ENCODE data around the gene GRIK3.

GRIK3 gene

DNA sequence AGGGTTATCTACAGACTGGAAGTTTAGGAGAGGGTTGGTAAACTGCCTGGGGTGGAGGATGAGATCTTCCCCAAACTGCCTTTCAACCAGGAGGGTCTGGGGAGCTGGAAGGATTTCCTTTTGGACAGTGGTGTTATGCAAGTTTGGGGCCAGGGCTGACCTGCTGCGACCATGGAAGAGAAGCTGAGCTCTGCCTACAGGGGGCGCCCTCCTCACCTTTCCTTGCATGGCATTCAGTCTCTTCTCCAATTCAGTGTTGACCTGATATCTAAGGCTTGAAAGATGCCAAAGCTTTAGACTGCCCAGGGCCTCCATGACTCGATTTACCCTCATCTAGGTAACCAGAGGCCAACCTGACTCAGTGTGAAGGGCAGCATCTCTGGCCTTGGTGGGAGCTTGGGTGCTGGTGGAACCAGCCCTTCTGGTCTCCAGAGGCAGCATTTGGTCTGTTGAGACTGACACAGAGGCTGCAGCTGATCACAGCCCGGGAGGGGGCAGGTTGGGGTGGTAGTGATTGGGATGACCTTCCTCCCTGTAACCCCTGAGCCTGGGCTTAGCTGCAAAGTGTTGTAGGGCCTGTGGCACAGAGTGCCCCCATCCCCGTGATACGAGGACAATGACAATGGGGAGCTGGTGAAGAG, 170.0 kb downstream of the GRIK3 start:
- no peak overlapping the region for H4K8ac ChIP-seq (ENCODE audit: low read length)
- no peak overlapping the region for H2BK12ac ChIP-seq (ENCODE audit: low read length in 2 of 2)
- H2AK5ac ChIP-seq (ENCODE audit: low read length, severe bottlenecking) = no peak overlapping the region
- no peaks in the 10 kb centered on the region for H3K4me1 ChIP-seq (ENCODE audit: control insufficient read depth, insufficient read depth, low read depth, low read length)
- H3K27me3 ChIP-seq (ENCODE audit: control insufficient read depth in 1 of 2, insufficient read depth in 1 of 2, low read length in 2 of 2) = peaks cover 0 to 7% of the 10 kb centered on the region in 2 experiments
- no peak overlapping the region for H3K18ac ChIP-seq (ENCODE audit: low read depth in 1 of 2, low read length in 2 of 2)
- no peaks in the 10 kb centered on the region for H3K36me3 ChIP-seq (ENCODE audit: control insufficient read depth in 1 of 2, insufficient read depth in 2 of 2, low read depth in 1 of 2, low read length in 2 of 2)
- no peak overlapping the region for H3K27ac ChIP-seq (ENCODE audit: low read length, poor library complexity, severe bottlenecking)
- no peak overlapping the region for H2AFZ ChIP-seq (ENCODE audit: low read depth, low read length)
- DNase-seq = no peak
- H3K9me3 ChIP-seq (ENCODE audit: control insufficient read depth, low read length) = no peaks in the 10 kb centered on the region
- no peak overlapping the region for H3K4ac ChIP-seq (ENCODE audit: low read depth in 1 of 2, low read length in 2 of 2)
- H2BK5ac ChIP-seq (ENCODE audit: low read depth, low read length, poor library complexity, severe bottlenecking) = no peak overlapping the region
- H4K91ac ChIP-seq (ENCODE audit: low read length) = no peak overlapping the region
- H3K9ac ChIP-seq (ENCODE audit: low read length) = no peak overlapping the region
- no peak overlapping the region for H3K4me3 ChIP-seq (ENCODE audit: insufficient read depth in 1 of 2, low read depth in 1 of 2, low read length in 2 of 2)
- H3K4me2 ChIP-seq (ENCODE audit: low read length, poor library complexity, severe bottlenecking) = no peak overlapping the region
- H2BK15ac ChIP-seq (ENCODE audit: low read depth, poor library complexity, severe bottlenecking) = no peak overlapping the region
- H3K79me1 ChIP-seq (replicated peaks; ENCODE audit: low read length, poor library complexity, severe bottlenecking) = no peaks in the 10 kb centered on the region
- H3K23ac ChIP-seq (ENCODE audit: low read length in 2 of 2) = no peak overlapping the region
- 35% methylated on average over 6 of the region's 6 CpGs for WGBS
- no peak overlapping the region for H3K14ac ChIP-seq (ENCODE audit: low read length in 2 of 2)
- no peak overlapping the region for H2BK120ac ChIP-seq (ENCODE audit: low read depth, low read length)

- no peak overlapping the region for H3K4me2 ChIP-seq (ENCODE audit: low read length, poor library complexity, severe bottlenecking)
- no peak overlapping the region for H2AK5ac ChIP-seq (ENCODE audit: low read length, severe bottlenecking)
- no peak overlapping the region for H3K23ac ChIP-seq (ENCODE audit: low read length in 2 of 2)
- peaks cover 0 to 11% of the 10 kb centered on the region in 2 experiments for H3K27me3 ChIP-seq (ENCODE audit: control insufficient read depth in 1 of 2, insufficient read depth in 1 of 2, low read length in 2 of 2)
- H2BK120ac ChIP-seq (ENCODE audit: low read depth, low read length) = no peak overlapping the region
- H2BK5ac ChIP-seq (ENCODE audit: low read depth, low read length, poor library complexity, severe bottlenecking) = no peak overlapping the region
- no peak overlapping the region for H4K91ac ChIP-seq (ENCODE audit: low read length)
- H4K8ac ChIP-seq (ENCODE audit: low read length) = no peak overlapping the region
- no peak overlapping the region for H3K4ac ChIP-seq (ENCODE audit: low read depth in 1 of 2, low read length in 2 of 2)
- no peak overlapping the region for H2BK15ac ChIP-seq (ENCODE audit: low read depth, poor library complexity, severe bottlenecking)
- DNase-seq = no peak
- no peaks in the 10 kb centered on the region for H3K79me1 ChIP-seq (replicated peaks; ENCODE audit: low read length, poor library complexity, severe bottlenecking)
- 67% methylated on average over 5 of the region's 5 CpGs for WGBS
- no peak overlapping the region for H3K14ac ChIP-seq (ENCODE audit: low read length in 2 of 2)
- H3K36me3 ChIP-seq (ENCODE audit: control insufficient read depth in 1 of 2, insufficient read depth in 2 of 2, low read depth in 1 of 2, low read length in 2 of 2) = no peaks in the 10 kb centered on the region
- no peaks in the 10 kb centered on the region for H3K4me1 ChIP-seq (ENCODE audit: control insufficient read depth, insufficient read depth, low read depth, low read length)
- no peak overlapping the region for H2BK12ac ChIP-seq (ENCODE audit: low read length in 2 of 2)
- H3K18ac ChIP-seq (ENCODE audit: low read depth in 1 of 2, low read length in 2 of 2) = no peak overlapping the region
- no peak overlapping the region for H2AFZ ChIP-seq (ENCODE audit: low read depth, low read length)
- H3K4me3 ChIP-seq (ENCODE audit: insufficient read depth in 1 of 2, low read depth in 1 of 2, low read length in 2 of 2) = no peak overlapping the region
- H3K9ac ChIP-seq (ENCODE audit: low read length) = no peak overlapping the region
- H3K9me3 ChIP-seq (ENCODE audit: control insufficient read depth, low read length) = no peaks in the 10 kb centered on the region
- H3K27ac ChIP-seq (ENCODE audit: low read length, poor library complexity, severe bottlenecking) = no peak overlapping the region
These were observed 170.8 kb downstream of the GRIK3 start for GRCh38 chr1:36863500-36863899.

DNA sequence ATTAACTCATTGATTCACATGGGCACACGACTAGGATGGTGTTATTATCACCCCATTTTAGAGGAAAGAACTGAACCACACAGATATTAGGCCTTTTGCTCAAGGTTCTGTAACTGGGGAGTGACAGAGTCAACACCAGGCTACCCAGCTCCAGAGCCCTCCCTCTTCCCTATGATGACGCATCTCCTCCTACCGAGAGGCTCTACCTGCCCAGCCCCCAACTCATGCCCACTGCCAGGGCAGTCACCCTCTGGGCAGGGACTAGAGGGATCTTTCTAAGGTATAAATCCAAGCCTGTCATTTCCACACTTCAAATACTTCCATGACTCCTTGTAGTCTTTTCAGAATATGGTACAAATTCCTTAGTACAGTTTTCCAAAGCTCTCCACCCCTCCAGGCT, 171.3 kb downstream of the GRIK3 start:
- 62% methylated on average over 3 of the region's 3 CpGs for WGBS

DNA sequence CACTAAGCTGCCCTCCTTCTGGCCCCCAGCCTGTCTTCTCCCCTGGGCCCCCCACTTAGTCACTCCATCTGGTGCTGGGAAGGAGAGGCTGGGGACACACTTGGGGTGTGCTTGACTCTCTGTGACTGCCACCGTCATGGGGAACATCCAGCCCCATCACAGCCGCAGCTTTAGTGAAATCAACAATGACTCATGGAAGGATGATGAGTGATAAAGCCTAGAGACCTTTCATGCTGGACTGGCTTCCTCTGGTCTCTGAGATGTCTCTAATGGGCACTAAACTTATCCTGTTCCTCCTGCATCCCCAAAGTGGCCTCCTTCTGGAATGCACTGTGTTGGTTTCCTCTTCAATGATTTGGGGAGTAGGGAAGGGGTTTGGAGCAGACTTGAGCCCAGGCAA, 172.9 kb downstream of the GRIK3 start:
- H2BK15ac ChIP-seq (ENCODE audit: low read depth, poor library complexity, severe bottlenecking) = no peak overlapping the region
- no peak overlapping the region for H3K4ac ChIP-seq (ENCODE audit: low read depth in 1 of 2, low read length in 2 of 2)
- H3K23ac ChIP-seq (ENCODE audit: low read length in 2 of 2) = no peak overlapping the region
- H2BK120ac ChIP-seq (ENCODE audit: low read depth, low read length) = no peak overlapping the region
- H2BK5ac ChIP-seq (ENCODE audit: low read depth, low read length, poor library complexity, severe bottlenecking) = no peak overlapping the region
- no peak overlapping the region for H4K91ac ChIP-seq (ENCODE audit: low read length)
- H3K79me1 ChIP-seq (replicated peaks; ENCODE audit: low read length, poor library complexity, severe bottlenecking) = no peaks in the 10 kb centered on the region
- H3K18ac ChIP-seq (ENCODE audit: low read depth in 1 of 2, low read length in 2 of 2) = no peak overlapping the region
- peaks cover 0 to 25% of the 10 kb centered on the region in 2 experiments for H3K27me3 ChIP-seq (ENCODE audit: control insufficient read depth in 1 of 2, insufficient read depth in 1 of 2, low read length in 2 of 2)
- DNase-seq = no peak
- H3K27ac ChIP-seq (ENCODE audit: low read length, poor library complexity, severe bottlenecking) = no peak overlapping the region
- no peak overlapping the region for H2BK12ac ChIP-seq (ENCODE audit: low read length in 2 of 2)
- H3K4me3 ChIP-seq (ENCODE audit: insufficient read depth in 1 of 2, low read depth in 1 of 2, low read length in 2 of 2) = no peak overlapping the region
- H3K4me1 ChIP-seq (ENCODE audit: control insufficient read depth, insufficient read depth, low read depth, low read length) = no peaks in the 10 kb centered on the region
- WGBS = 63% methylated on average over 1 of the region's 2 CpGs
- H4K8ac ChIP-seq (ENCODE audit: low read length) = no peak overlapping the region
- no peak overlapping the region for H2AK5ac ChIP-seq (ENCODE audit: low read length, severe bottlenecking)
- no peak overlapping the region for H2AFZ ChIP-seq (ENCODE audit: low read depth, low read length)
- H3K4me2 ChIP-seq (ENCODE audit: low read length, poor library complexity, severe bottlenecking) = no peak overlapping the region
- no peak overlapping the region for H3K14ac ChIP-seq (ENCODE audit: low read length in 2 of 2)
- no peak overlapping the region for H3K9ac ChIP-seq (ENCODE audit: low read length)
- no peaks in the 10 kb centered on the region for H3K9me3 ChIP-seq (ENCODE audit: control insufficient read depth, low read length)
- H3K36me3 ChIP-seq (ENCODE audit: control insufficient read depth in 1 of 2, insufficient read depth in 2 of 2, low read depth in 1 of 2, low read length in 2 of 2) = no peaks in the 10 kb centered on the region

More for the DNA sequence above, 171.3 kb downstream of the GRIK3 start:
- no peak for DNase-seq
- Histone ChIP-seq H3K14ac (ENCODE audit: low read length in 2 of 2) (no peak overlapping the region), H3K18ac (ENCODE audit: low read depth in 1 of 2, low read length in 2 of 2) (no peak overlapping the region), H3K4me2 (ENCODE audit: low read length, poor library complexity, severe bottlenecking) (no peak overlapping the region), H2BK15ac (ENCODE audit: low read depth, poor library complexity, severe bottlenecking) (no peak overlapping the region), H3K27ac (ENCODE audit: low read length, poor library complexity, severe bottlenecking) (no peak overlapping the region), H3K9ac (ENCODE audit: low read length) (no peak overlapping the region), H3K27me3 (ENCODE audit: control insufficient read depth in 1 of 2, insufficient read depth in 1 of 2, low read length in 2 of 2) (peaks cover 0 to 13% of the 10 kb centered on the region in 2 experiments), H3K4me3 (ENCODE audit: insufficient read depth in 1 of 2, low read depth in 1 of 2, low read length in 2 of 2) (no peak overlapping the region), H2BK5ac (ENCODE audit: low read depth, low read length, poor library complexity, severe bottlenecking) (no peak overlapping the region), H4K91ac (ENCODE audit: low read length) (no peak overlapping the region), H3K9me3 (ENCODE audit: control insufficient read depth, low read length) (no peaks in the 10 kb centered on the region), H3K79me1 (replicated peaks; ENCODE audit: low read length, poor library complexity, severe bottlenecking) (no peaks in the 10 kb centered on the region), H3K36me3 (ENCODE audit: control insufficient read depth in 1 of 2, insufficient read depth in 2 of 2, low read depth in 1 of 2, low read length in 2 of 2) (no peaks in the 10 kb centered on the region), H2AK5ac (ENCODE audit: low read length, severe bottlenecking) (no peak overlapping the region), H2BK120ac (ENCODE audit: low read depth, low read length) (no peak overlapping the region), H3K4ac (ENCODE audit: low read depth in 1 of 2, low read length in 2 of 2) (no peak overlapping the region), H4K8ac (ENCODE audit: low read length) (no peak overlapping the region), H3K4me1 (ENCODE audit: control insufficient read depth, insufficient read depth, low read depth, low read length) (no peaks in the 10 kb centered on the region), H2AFZ (ENCODE audit: low read depth, low read length) (no peak overlapping the region), H3K23ac (ENCODE audit: low read length in 2 of 2) (no peak overlapping the region), H2BK12ac (ENCODE audit: low read length in 2 of 2) (no peak overlapping the region)

All from mesenchymal stem cell (in vitro differentiated cells and primary cell).